GM23338 (cell line): ENCODE measurements around the gene ITPR3. TPM values are rescaled to one million over a fixed set of nuclear protein-coding genes. Genes with fewer than 3 reads are reported as not detected.
A peak's percentile ranks its signal among the peaks of the same experiment; 100 is the strongest.

ENCODE experiments used
- ATAC-seq: fragments of 200-7000 bp; cut with Tn5 transposase; 3 replicates; pipeline ENCODE4 v1.9.1; 2020
- DNase-seq: peaks from one replicate; pipeline ENCODE4 v3.0.0-alpha.2; 2015; ENCODE audit warnings: low spot score
- H2AFZ ChIP-seq: fragments of 200-600 bp; sonication (generic); 2 replicates; pipeline ENCODE4 v1.8.0; 2016; ENCODE audit warnings: antibody characterized with exemption, mild to moderate bottlenecking, moderate library complexity
- H3F3A ChIP-seq: fragments of 200-600 bp; sonication (generic); replicated peaks from 2 replicates; pipeline ENCODE4 v1.8.0; 2017; ENCODE audit warnings: antibody characterized with exemption, mixed run types, low read depth
- H3K27ac ChIP-seq: fragments of 200-600 bp; sonication (generic); 2 replicates; pipeline ENCODE4 v1.6.1; 2016; ENCODE audit warnings: low read depth
- H3K27me3 ChIP-seq: fragments of 200-600 bp; sonication (generic); 2 replicates; pipeline ENCODE4 v1.8.0; 2016; ENCODE audit warnings: mild to moderate bottlenecking, mixed run types, moderate library complexity; ENCODE audit not compliant: insufficient read depth
- H3K36me3 ChIP-seq: fragments of 200-600 bp; sonication (generic); 2 replicates; pipeline ENCODE4 v1.8.0; 2016; ENCODE audit warnings: mild to moderate bottlenecking; ENCODE audit not compliant: insufficient read depth
- H3K4me1 ChIP-seq: fragments of 200-600 bp; sonication (generic); 2 replicates; pipeline ENCODE4 v1.8.0; 2016; ENCODE audit warnings: mild to moderate bottlenecking, moderate library complexity; ENCODE audit not compliant: insufficient read depth
- H3K4me2 ChIP-seq: fragments of 200-600 bp; sonication (generic); 2 replicates; pipeline ENCODE4 v1.7.1; 2017; ENCODE audit warnings: mixed run types
- H3K4me3 ChIP-seq: fragments of 200-600 bp; sonication (generic); 2 replicates; pipeline ENCODE4 v1.6.1; 2016; ENCODE audit warnings: mixed run types
- H3K79me2 ChIP-seq: fragments of 200-600 bp; sonication (generic); replicated peaks from 2 replicates; pipeline ENCODE4 v1.8.0; 2017; ENCODE audit warnings: mild to moderate bottlenecking; ENCODE audit not compliant: insufficient read depth
- H3K9me2 ChIP-seq: fragments of 200-600 bp; sonication (generic); 2 replicates; pipeline ENCODE4 v1.8.0; 2017; ENCODE audit not compliant: insufficient read depth
- H4K20me1 ChIP-seq: fragments of 200-600 bp; sonication (generic); replicated peaks from 2 replicates; pipeline ENCODE4 v1.8.0; 2017; ENCODE audit warnings: mild to moderate bottlenecking; ENCODE audit not compliant: insufficient read depth
- H3K27ac Mint-ChIP-seq: 2 replicates; pipeline ENCODE4 v1.8.0; 2020; ENCODE audit warnings: inconsistent platforms, mild to moderate bottlenecking, moderate library complexity, mixed read lengths
- H3K27me3 Mint-ChIP-seq: 3 replicates; pipeline ENCODE4 v1.8.0; 2022; ENCODE audit warnings: low read depth, mild to moderate bottlenecking, moderate library complexity, mixed read lengths, inconsistent platforms; ENCODE audit not compliant: insufficient read depth, poor library complexity
- H3K36me3 Mint-ChIP-seq: 3 replicates; pipeline ENCODE4 v1.8.0; 2021; ENCODE audit warnings: low read depth, mild to moderate bottlenecking, inconsistent platforms, moderate library complexity, mixed read lengths
- H3K4me1 Mint-ChIP-seq: 3 replicates; pipeline ENCODE4 v1.8.0; 2020; ENCODE audit warnings: mild to moderate bottlenecking, inconsistent platforms, mixed read lengths
- H3K4me3 Mint-ChIP-seq: 3 replicates; pipeline ENCODE4 v1.8.0; 2021; ENCODE audit warnings: moderate library complexity, mild to moderate bottlenecking, inconsistent platforms, mixed read lengths
- H3K9me3 Mint-ChIP-seq: 3 replicates; pipeline ENCODE4 v1.8.0; 2020; ENCODE audit warnings: moderate library complexity, mild to moderate bottlenecking, inconsistent platforms, mixed read lengths
- CREB1 ChIP-seq: fragments of 250-450 bp; sonication (Bioruptor Pico); IDR thresholded peaks from 2 replicates; pipeline ENCODE4 v1.5.0; 2020; ENCODE audit warnings: low read depth, mild to moderate bottlenecking, moderate library complexity
- ETS1 ChIP-seq: IDR thresholded peaks from 2 replicates; pipeline ENCODE4 v1.6.1; 2016; ENCODE audit warnings: antibody characterized with exemption
- EZH2 ChIP-seq: fragments of 200-600 bp; sonication (generic); IDR thresholded peaks from one replicate; pipeline ENCODE4 v1.8.0; 2017; ENCODE audit warnings: antibody characterized with exemption, mild to moderate bottlenecking, low read depth; ENCODE audit not compliant: unreplicated experiment
- EZH2phosphoT487 ChIP-seq: fragments of 200-600 bp; sonication (generic); IDR thresholded peaks from one replicate; pipeline ENCODE4 v1.8.1; 2018; ENCODE audit warnings: antibody characterized with exemption; ENCODE audit not compliant: unreplicated experiment
- JUNB ChIP-seq: IDR thresholded peaks from one replicate; pipeline ENCODE4 v1.6.1; 2016; ENCODE audit warnings: antibody characterized with exemption; ENCODE audit not compliant: unreplicated experiment
- NANOG ChIP-seq: IDR thresholded peaks from 2 replicates; pipeline ENCODE4 v1.6.1; 2016; ENCODE audit warnings: antibody characterized with exemption, borderline replicate concordance
- POLR2AphosphoS5 ChIP-seq: IDR thresholded peaks from 2 replicates; pipeline ENCODE4 v1.6.1; 2016; ENCODE audit warnings: antibody characterized with exemption, low read depth
- REST ChIP-seq: IDR thresholded peaks from one replicate; pipeline ENCODE4 v1.6.1; 2018; ENCODE audit warnings: antibody characterized with exemption; ENCODE audit not compliant: unreplicated experiment
- STAT1 ChIP-seq: IDR thresholded peaks from one replicate; pipeline ENCODE4 v1.6.1; 2016; ENCODE audit warnings: antibody characterized with exemption; ENCODE audit not compliant: unreplicated experiment
- ZNF114 ChIP-seq: fragments of 250-450 bp; sonication (Bioruptor Pico); IDR thresholded peaks from 2 replicates; pipeline ENCODE4 v1.5.0; 2020; ENCODE audit warnings: mild to moderate bottlenecking, moderate library complexity
- ZNF331 ChIP-seq: fragments of 250-450 bp; sonication (Bioruptor Pico); IDR thresholded peaks from 2 replicates; pipeline ENCODE4 v1.5.0; 2020; ENCODE audit warnings: low read depth, mild to moderate bottlenecking, moderate library complexity
- ZNF462 ChIP-seq: fragments of 250-450 bp; sonication (Bioruptor Pico); IDR thresholded peaks from 2 replicates; pipeline ENCODE4 v1.5.0; 2020; ENCODE audit warnings: mild to moderate bottlenecking, moderate library complexity
- polyA plus RNA-seq: library from polyadenylated mRNA; unstranded; fragments of >200 nt; fragmentation: Nextera tagmentation; extraction: Ambion mirVana; gene quantifications from 2 replicates; pipeline ENCODE4 v1.2.1, GENCODE V29; 2016
- total RNA-seq: library from RNA; depleted of rRNA; stranded (reverse); fragments of >200 nt; shearing (Covaris generic); gene quantifications from 2 replicates; pipeline ENCODE4 v1.2.3, GENCODE V29; 2014
- TF ChIP-seq, protein P1 (sequence below), 2 experiments: fragments of 200-600 bp in 1 of 2; sonication (generic) in 1 of 2; conservative IDR thresholded peaks; 2 replicates each; pipeline versions ENCODE4 v1.5.1 to v1.6.1; 2016 to 2017; ENCODE audit warnings: antibody characterized with exemption in 2 of 2, low read depth in 2 of 2, mild to moderate bottlenecking in 2 of 2, moderate library complexity in 1 of 2

The ITPR3 gene
- total and polyA plus RNA-seq, 2 experiments from 2014 or later = 7.3 to 31.9 TPM

GRCh38 chr6:33697845-33698244 is 76.7 kb downstream of the ITPR3 start:
- peaks cover 14% of the 10 kb centered on the region for H3K27me3 Mint-ChIP-seq

More at GRCh38 chr6:33697845-33698244, 76.7 kb downstream of the ITPR3 start:
- Histone ChIP-seq H3K27ac (no peak overlapping the region), H3K4me3 (no peak overlapping the region), H3K36me3 (peaks cover 10% of the 10 kb centered on the region), H3K4me1 (0 out of 2 replicates have a peak, but pooled peaks cover 2% of the 10 kb centered on the region), H3K4me2 (no peak overlapping the region), H4K20me1 (peaks cover 6% of the 10 kb centered on the region), H3F3A (0 out of 2 replicates have a peak, but pooled peaks cover 8% of the 10 kb centered on the region), H3K9me2 (no peaks in the 10 kb centered on the region), H2AFZ (no peak overlapping the region), H3K27me3 (no peaks in the 10 kb centered on the region), H3K79me2 (0 out of 2 replicates have a peak, but pooled peaks cover 3% of the 10 kb centered on the region)
- no peaks in the 10 kb centered on the region for H3K9me3 Mint-ChIP-seq
- peaks cover 23% of the 10 kb centered on the region for H3K4me1 Mint-ChIP-seq
- DNase-seq = no peak
- H3K27ac Mint-ChIP-seq = peak overlapping the region; percentile 69; the same call in 1 of the 2 replicates
- no peak for ATAC-seq
- H3K4me3 Mint-ChIP-seq = no peak overlapping the region; the same call in 2 of the 3 replicates
- peaks cover 58% of the 10 kb centered on the region for H3K36me3 Mint-ChIP-seq
- no peak for TF ChIP-seq JUNB
- TF ChIP-seq, protein P1, sequence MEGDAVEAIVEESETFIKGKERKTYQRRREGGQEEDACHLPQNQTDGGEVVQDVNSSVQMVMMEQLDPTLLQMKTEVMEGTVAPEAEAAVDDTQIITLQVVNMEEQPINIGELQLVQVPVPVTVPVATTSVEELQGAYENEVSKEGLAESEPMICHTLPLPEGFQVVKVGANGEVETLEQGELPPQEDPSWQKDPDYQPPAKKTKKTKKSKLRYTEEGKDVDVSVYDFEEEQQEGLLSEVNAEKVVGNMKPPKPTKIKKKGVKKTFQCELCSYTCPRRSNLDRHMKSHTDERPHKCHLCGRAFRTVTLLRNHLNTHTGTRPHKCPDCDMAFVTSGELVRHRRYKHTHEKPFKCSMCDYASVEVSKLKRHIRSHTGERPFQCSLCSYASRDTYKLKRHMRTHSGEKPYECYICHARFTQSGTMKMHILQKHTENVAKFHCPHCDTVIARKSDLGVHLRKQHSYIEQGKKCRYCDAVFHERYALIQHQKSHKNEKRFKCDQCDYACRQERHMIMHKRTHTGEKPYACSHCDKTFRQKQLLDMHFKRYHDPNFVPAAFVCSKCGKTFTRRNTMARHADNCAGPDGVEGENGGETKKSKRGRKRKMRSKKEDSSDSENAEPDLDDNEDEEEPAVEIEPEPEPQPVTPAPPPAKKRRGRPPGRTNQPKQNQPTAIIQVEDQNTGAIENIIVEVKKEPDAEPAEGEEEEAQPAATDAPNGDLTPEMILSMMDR (conservative IDR thresholded peaks at IDR 0.05; ENCODE audit: low read depth in 2 of 2) = no peak
- TF ChIP-seq POLR2AphosphoS5 = no peak
- TF ChIP-seq EZH2 = no peak
- no peak for TF ChIP-seq CREB1 (CRISPR knock-in tag)
- TF ChIP-seq NANOG = no peak
- no peak for TF ChIP-seq ZNF462 (CRISPR knock-in tag)
- no peak for TF ChIP-seq ZNF331 (CRISPR knock-in tag)
- no peak for TF ChIP-seq EZH2phosphoT487
- TF ChIP-seq ZNF114 (CRISPR knock-in tag) = no peak
- no peak for TF ChIP-seq STAT1
- TF ChIP-seq ETS1 = no peak
- TF ChIP-seq REST = no peak
